KOPT-K1 (cell line): Measurements from ENCODE around the gene RNF213.

Experiments
- H3K27ac ChIP-seq: fragments of 200-600 bp; sonication (generic); 2 replicates; pipeline ENCODE4 v1.5.1; 2016; ENCODE audit warnings: antibody characterized with exemption, mild to moderate bottlenecking, low read depth, low read length; ENCODE audit not compliant: poor library complexity, severe bottlenecking
- H3K36me3 ChIP-seq: fragments of 200-600 bp; sonication (generic); 2 replicates; pipeline ENCODE4 v1.5.1; 2017; ENCODE audit warnings: antibody characterized with exemption, mild to moderate bottlenecking, low read length, moderate library complexity; ENCODE audit not compliant: insufficient read depth
- H3K9me3 ChIP-seq: fragments of 200-600 bp; sonication (generic); 2 replicates; pipeline ENCODE4 v1.5.1; 2017; ENCODE audit warnings: antibody characterized with exemption, low read length, mild to moderate bottlenecking; ENCODE audit not compliant: insufficient read depth, poor library complexity, severe bottlenecking

Gene RNF213

DNA sequence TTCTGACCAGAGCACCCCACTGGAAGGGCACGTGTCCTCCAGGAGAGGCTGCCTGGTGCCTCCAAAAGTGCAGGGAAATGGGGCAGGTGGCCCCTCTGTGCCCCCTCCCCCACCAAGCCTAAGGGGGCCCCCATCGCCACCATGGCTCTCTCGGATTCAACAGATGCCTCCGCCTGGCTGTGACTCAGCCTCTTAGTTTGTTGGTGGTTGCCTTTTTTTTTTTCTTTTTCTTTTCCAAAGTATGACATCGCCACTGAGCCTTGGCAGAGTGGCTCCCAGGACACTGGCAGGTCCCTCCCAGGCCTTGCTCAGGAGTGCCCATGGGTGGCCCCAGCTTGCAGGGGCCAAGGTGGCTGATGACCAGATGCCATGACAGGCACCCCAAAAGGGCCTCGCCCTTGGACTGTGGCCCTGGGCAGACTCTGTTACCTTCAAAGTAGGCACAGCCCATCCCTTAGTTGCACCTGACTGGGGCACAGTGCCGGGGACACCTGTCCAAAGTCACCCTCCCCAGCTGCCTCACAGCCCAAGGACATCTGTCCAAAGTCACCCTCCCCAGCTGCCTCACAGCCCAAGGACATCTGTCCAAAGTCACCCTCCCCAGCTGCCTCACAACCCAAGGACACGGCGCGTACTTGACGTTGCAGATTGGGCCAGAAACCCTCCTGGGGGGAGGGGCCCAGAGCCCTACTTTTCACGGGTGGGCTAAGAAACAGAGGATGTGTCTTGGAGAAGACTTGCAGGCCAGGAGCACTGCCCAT lies 186.2 kb downstream of the RNF213 start:
- no peaks in the 10 kb centered on the region for H3K9me3 ChIP-seq
- no peaks in the 10 kb centered on the region for H3K36me3 ChIP-seq
- H3K27ac ChIP-seq = no peak overlapping the region

DNA sequence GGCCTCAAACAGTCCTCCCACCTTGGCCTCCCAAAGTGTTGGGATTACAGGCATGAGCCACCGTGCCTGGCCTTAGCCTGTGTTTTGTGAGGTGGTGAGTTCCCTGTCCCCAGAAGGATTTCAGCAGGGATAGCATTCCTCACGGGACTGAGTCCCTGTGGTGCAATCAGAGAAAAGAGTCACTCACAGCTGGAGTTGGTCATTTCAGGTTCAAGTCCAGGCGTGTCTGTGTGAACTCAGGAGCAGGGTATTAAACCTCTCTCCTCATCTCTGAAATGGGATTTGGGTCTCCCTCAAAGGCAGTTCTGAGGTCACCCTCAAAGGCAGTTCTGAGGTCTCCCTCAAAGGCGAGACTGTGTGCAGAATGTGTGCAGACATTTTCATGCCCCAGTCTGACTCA lies 187.1 kb downstream of the RNF213 start:
- H3K27ac ChIP-seq = no peak overlapping the region
- no peaks in the 10 kb centered on the region for H3K9me3 ChIP-seq
- no peaks in the 10 kb centered on the region for H3K36me3 ChIP-seq
